Measurements from ENCODE around the gene TNF.

DNA sequence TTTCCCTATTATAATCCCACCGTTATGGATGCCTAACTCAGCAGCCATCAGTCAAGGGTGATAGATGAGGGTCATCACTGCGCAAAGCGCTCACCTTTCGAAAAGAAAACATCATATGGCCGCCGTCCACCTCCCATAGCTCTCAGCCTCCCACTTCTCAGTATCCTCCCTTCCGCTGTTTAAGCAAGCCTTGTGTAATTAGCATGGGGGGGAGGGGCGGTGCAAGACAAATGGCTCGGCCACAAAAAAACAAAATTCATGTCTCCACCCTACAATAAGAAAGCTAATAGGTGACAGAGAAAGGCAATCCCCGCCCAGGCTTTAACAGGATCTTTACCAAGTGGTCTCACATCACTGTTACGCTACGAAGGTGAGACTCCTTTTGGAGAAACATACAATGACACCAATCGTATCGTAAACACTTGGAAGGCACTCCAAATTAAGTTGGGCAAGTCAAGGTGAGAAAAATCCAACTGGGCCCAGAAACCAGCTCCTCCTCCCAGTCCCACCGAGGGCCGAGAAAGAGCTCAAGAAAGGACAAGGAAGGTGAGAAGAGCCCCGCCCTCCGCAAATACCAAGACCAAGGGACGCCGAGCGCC lies 34.2 kb upstream of the TNF start:
- TF ChIP-seq POLR2AphosphoS5 (IDR thresholded peaks at IDR 0.05; ENCODE audit: low read depth, low read length) = no peak
- no peak for TF ChIP-seq POLR2A (IDR thresholded peaks at IDR 0.05; ENCODE audit: low read depth, low read length)
- TF ChIP-seq TAF1 (IDR thresholded peaks at IDR 0.05; ENCODE audit: low read depth, low read length) = no peak
- TF ChIP-seq POU2F2 (IDR thresholded peaks at IDR 0.05; ENCODE audit: low read depth, low read length) = no peak
